Subcutaneous adipose tissue (tissue), 4 donors: ENCODE data around the gene ITPRIPL1. TPM values are rescaled to one million over a fixed set of nuclear protein-coding genes. Genes with fewer than 3 reads are reported as not detected.

Experiments used
- CTCF ChIP-seq: fragments of 450-650 bp; IDR thresholded peaks from one replicate; pipeline ENCODE4 v1.5.1; 2016; ENCODE audit warnings: low read depth, mild to moderate bottlenecking, control low read depth, antibody characterized with exemption, moderate library complexity
- total RNA-seq, 4 donors: library from RNA; depleted of rRNA; stranded (reverse); fragments of >200 nt; gene quantifications; one replicate each; pipeline ENCODE4 v1.1.0, GENCODE V29; 2016

ITPRIPL1 gene
- total RNA-seq, 4 donors from 2014 or later = 0.98 to 4.3 (median 2.5) TPM

- no peak for TF ChIP-seq CTCF
These were observed 11.1 kb downstream of the ITPRIPL1 start for GRCh38 chr2:96336104-96336775.

- no peak for TF ChIP-seq CTCF
These were observed 11.8 kb downstream of the ITPRIPL1 start for GRCh38 chr2:96336873-96337272.

GRCh38 chr2:96340493-96341414, 15.6 kb downstream of the ITPRIPL1 start:
- no peak for TF ChIP-seq CTCF

- no peak for TF ChIP-seq CTCF
These were observed 16.5 kb downstream of the ITPRIPL1 start for GRCh38 chr2:96341641-96342040.

GRCh38 chr2:96342085-96342484, 17.0 kb downstream of the ITPRIPL1 start:
- no peak for TF ChIP-seq CTCF

GRCh38 chr2:96344011-96344410, 18.9 kb downstream of the ITPRIPL1 start:
- no peak for TF ChIP-seq CTCF

- no peak for TF ChIP-seq CTCF
These were observed 20.3 kb downstream of the ITPRIPL1 start for GRCh38 chr2:96345438-96345837.
